GM12864 (cell line): ENCODE measurements around the gene RHBG.

Experiments used
- DNase-seq: peaks from one replicate; pipeline ENCODE4 v3.0.0-alpha.2; 2011; ENCODE audit warnings: low read depth
- H3K4me3 ChIP-seq: 2 replicates; pipeline ENCODE4 v1.5.1; 2011; ENCODE audit warnings: mild to moderate bottlenecking, low read depth, low read length, control low read depth
- CTCF ChIP-seq: IDR thresholded peaks from 2 replicates; pipeline ENCODE4 v1.5.1; 2011; ENCODE audit warnings: low read depth, mild to moderate bottlenecking, moderate library complexity, low read length, control low read depth, inconsistent platforms; ENCODE audit errors: missing control alignments

Gene RHBG

GRCh38 chr1:156424806-156425432, 55.9 kb downstream of the RHBG start:
- H3K4me3 ChIP-seq, result no peak overlapping the region
- TF ChIP-seq CTCF, result no peak
- DNase-seq, result no peak

GRCh38 chr1:156425943-156426342, 56.9 kb downstream of the RHBG start:
- no peak for TF ChIP-seq CTCF
- no peak for DNase-seq
- H3K4me3 ChIP-seq, result no peak overlapping the region

- H3K4me3 ChIP-seq, result no peak overlapping the region
- no peak for DNase-seq
- TF ChIP-seq CTCF, result no peak
Observed at GRCh38 chr1:156427957-156428356, 58.9 kb downstream of the RHBG start.

- no peak for DNase-seq
- no peak for TF ChIP-seq CTCF
- H3K4me3 ChIP-seq, result no peak overlapping the region
Observed at GRCh38 chr1:156428746-156429288, 59.8 kb downstream of the RHBG start.

GRCh38 chr1:156429313-156430060, 60.5 kb downstream of the RHBG start:
- H3K4me3 ChIP-seq, result no peak overlapping the region
- no peak for DNase-seq
- TF ChIP-seq CTCF, result no peak

- no peak overlapping the region for H3K4me3 ChIP-seq
- no peak for TF ChIP-seq CTCF
- DNase-seq, result no peak
Observed at GRCh38 chr1:156430303-156430702, 61.3 kb downstream of the RHBG start.
